Suppressor macrophage treated with lipopolysaccharide for 4 hours (primary cell): ENCODE measurements around the gene LRRC23.
"Not testable (repeated sequence)": the region's sequence is repeated elsewhere in the genome, so short reads cannot be mapped to it uniquely, and the experiment has no call there.

Experiments
- DNase-seq: peaks from one replicate; pipeline ENCODE4 v3.0.0-alpha.2; 2020

LRRC23 gene, protein sequence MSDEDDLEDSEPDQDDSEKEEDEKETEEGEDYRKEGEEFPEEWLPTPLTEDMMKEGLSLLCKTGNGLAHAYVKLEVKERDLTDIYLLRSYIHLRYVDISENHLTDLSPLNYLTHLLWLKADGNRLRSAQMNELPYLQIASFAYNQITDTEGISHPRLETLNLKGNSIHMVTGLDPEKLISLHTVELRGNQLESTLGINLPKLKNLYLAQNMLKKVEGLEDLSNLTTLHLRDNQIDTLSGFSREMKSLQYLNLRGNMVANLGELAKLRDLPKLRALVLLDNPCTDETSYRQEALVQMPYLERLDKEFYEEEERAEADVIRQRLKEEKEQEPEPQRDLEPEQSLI

GRCh38 chr12:6904280-6905276 lies at the start of gene LRRC23:
TSS of gene LRRC23 (plus strand) at chr12:6904822. CDS start at chr12:6905634, 812 bp downstream.
- DNase-seq = peak; percentile 97

DNA sequence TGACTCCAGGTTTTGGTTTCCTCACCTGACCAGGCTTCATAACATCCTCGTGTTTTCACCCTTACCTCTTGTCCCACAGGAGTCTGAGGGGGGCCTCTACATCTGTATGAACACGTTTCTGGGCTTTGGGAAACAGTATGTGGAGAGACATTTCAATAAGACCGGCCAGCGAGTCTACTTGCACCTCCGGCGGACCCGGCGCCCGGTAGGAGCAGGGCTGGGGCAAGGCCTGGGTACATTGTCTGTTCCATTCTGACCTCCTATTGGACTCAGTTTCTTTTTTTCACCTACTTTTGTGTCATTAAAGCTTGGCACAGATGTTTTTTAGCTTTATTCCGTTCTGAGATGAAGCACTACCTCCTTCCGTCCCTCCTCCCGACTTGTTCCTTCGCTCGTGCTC lies 49.3 kb upstream of the LRRC23 start:
- no peak for DNase-seq

DNA sequence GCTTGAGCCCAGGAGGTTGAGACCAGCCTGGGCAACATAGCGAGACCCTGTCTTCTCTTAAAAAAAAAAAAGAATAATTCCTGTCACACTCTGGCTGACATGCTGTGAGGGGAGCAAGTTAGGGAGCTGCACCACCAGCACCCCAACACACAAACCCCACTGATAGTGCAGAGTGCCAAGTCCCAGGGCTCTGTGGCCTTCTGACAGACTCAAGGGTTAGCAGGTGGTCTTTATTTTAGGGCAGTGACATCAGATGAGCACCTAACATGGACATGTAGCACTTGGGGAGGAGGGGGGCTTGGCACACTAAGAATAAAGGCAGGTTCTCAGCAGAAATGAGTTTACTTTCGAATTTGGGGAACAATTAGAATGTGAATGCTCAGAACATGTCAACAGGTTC lies 45.8 kb upstream of the LRRC23 start:
- DNase-seq = no peak

GRCh38 chr12:6860116-6860515 lies 44.5 kb upstream of the LRRC23 start:
- DNase-seq = no peak

DNA sequence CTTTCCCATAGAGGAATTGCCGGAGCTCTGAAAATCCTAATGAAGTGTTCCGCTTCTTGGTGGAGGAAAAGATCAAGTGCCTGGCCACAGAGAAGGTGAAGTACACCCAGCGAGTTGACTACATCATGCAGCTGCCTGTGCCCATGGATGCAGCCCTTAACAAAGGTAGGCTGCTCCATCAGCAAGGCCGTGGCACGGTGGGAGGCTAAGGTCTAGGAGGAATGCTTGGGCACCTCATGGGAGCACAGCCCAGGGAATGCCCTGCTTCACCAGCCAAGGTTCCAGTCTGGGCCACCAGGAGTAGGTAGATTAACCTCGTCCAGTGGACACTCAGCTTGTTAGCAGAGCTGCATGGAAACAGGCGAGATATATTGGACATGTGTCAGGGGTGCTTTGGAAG lies 43.7 kb upstream of the LRRC23 start:
- DNase-seq = no peak

GRCh38 chr12:6861391-6861790 lies 43.2 kb upstream of the LRRC23 start:
- DNase-seq = no peak

DNA sequence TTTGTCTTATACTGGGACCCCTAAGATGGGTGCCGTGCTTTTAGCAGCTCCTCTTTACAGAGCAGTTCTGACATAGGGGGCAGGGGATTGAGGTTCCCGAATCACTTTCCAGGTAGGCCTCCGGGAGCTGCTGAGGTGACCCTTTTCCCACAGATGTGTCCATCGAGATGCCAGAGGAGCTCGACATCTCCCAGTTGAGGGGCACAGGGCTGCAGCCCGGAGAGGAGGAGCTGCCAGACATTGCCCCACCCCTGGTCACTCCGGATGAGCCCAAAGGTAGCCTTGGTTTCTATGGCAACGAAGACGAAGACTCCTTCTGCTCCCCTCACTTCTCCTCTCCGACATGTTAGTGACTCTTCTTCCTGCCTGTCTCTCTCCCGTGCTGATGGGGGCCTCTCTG lies 41.6 kb upstream of the LRRC23 start:
- DNase-seq = no peak

DNA sequence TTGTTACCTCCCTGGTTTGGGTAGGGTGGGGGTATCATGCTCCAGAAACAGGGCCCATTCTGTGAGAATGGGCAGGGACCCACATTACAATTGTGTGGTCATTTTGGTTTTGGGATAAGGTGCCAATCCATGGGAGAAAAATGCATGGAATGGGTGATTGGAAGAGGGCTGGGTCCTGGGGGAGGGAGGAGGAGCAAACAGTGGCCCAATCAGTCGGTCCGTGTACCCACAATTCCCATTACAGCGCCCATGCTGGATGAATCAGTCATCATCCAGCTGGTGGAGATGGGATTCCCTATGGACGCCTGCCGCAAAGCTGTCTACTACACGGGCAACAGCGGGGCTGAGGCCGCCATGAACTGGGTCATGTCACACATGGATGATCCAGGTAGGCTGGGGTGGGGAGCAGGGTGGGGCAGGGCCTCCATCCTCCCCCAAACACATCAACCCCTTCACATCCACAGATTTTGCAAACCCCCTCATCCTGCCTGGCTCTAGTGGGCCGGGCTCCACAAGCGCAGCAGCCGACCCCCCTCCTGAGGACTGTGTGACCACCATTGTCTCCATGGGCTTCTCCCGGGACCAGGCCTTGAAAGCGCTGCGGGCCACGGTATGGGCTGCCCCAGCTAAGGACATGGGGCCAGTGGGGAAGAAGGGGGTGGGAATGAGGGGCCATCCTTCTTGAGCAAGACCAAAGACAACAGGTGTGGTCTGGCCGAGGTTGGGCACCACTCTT lies 40.9 kb upstream of the LRRC23 start:
- DNase-seq = no peak

DNA sequence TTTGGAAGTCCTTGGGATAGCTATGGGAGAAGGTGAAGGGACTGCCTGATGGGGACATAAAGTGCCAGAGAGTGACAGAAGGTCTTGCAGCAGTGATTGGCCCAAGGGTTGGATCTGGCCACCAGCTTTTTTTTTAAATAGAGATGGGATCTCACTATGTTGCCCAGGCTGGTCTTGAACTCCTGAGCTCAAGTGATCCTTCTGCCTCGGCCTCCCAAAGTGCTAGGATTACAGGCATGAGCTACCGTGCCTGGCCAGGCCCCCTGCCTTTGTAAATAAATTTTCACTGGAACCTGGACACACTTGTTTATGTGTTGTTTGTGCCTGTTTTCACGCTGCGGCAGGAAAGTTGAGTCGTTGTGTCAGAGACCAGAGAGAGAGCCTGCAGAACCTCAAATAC lies 39.3 kb upstream of the LRRC23 start:
- not testable (repeated sequence) for DNase-seq

GRCh38 chr12:6866163-6866919 lies 38.3 kb upstream of the LRRC23 start:
- DNase-seq = no peak

- DNase-seq = no peak
Observed at GRCh38 chr12:6866920-6867412, 37.7 kb upstream of the LRRC23 start.

GRCh38 chr12:6867413-6868210 lies 37.0 kb upstream of the LRRC23 start, which contains the start of gene TPI1:
TSS of gene TPI1 (plus strand) at chr12:6867531. CDS start at chr12:6867567, 36 bp downstream.
- DNase-seq = peak; percentile 92

- DNase-seq = no peak
Observed at GRCh38 chr12:6868211-6869048, 36.2 kb upstream of the LRRC23 start.

GRCh38 chr12:6869049-6870021 lies 35.3 kb upstream of the LRRC23 start:
- DNase-seq = peak; percentile 79

DNA sequence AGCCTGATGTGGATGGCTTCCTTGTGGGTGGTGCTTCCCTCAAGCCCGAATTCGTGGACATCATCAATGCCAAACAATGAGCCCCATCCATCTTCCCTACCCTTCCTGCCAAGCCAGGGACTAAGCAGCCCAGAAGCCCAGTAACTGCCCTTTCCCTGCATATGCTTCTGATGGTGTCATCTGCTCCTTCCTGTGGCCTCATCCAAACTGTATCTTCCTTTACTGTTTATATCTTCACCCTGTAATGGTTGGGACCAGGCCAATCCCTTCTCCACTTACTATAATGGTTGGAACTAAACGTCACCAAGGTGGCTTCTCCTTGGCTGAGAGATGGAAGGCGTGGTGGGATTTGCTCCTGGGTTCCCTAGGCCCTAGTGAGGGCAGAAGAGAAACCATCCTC lies 34.3 kb upstream of the LRRC23 start:
- not testable (repeated sequence) for DNase-seq

- no peak for DNase-seq
Observed at GRCh38 chr12:6871052-6871957, 33.3 kb upstream of the LRRC23 start.
